ENCODE results near the gene CTIF.

- TF ChIP-seq EZH2 (optimal IDR thresholded peaks at IDR 0.05; ENCODE audit: low read depth, low read length) (no peak), CTCF (IDR thresholded peaks at IDR 0.05; ENCODE audit: low read length) (no peak), EZH2phosphoT487 (IDR thresholded peaks at IDR 0.05; ENCODE audit: low read length) (no peak)
These were observed 263.1 kb downstream of the CTIF start for GRCh38 chr18:48801728-48802542.

Data from MM.1S (cell line).